Bronchial epithelial cell (primary cell): ENCODE measurements around the gene PLIN4. TPM values are rescaled to one million over a fixed set of nuclear protein-coding genes. Genes with fewer than 3 reads are reported as not detected.

Source experiments
- DNase-seq: peaks from one replicate; pipeline ENCODE4 v3.0.0-alpha.2; 2010; ENCODE audit warnings: low read depth
- FAIRE-seq: peaks from 2 replicates; lab custom pipeline; 2011; peaks lifted over from hg19 to GRCh38; lab: Jason Lieb, UNC
- H3K27me3 ChIP-seq: 2 replicates; pipeline ENCODE4 v1.5.1; 2011; ENCODE audit warnings: low read length; ENCODE audit not compliant: control insufficient read depth, insufficient read depth
- H3K36me3 ChIP-seq: 2 replicates; pipeline ENCODE4 v1.5.1; 2011; ENCODE audit warnings: low read length; ENCODE audit not compliant: control insufficient read depth, insufficient read depth
- H3K4me3 ChIP-seq: 2 replicates; pipeline ENCODE4 v1.5.1; 2011; ENCODE audit warnings: mild to moderate bottlenecking, low read depth, low read length, control low read depth
- total RNA-seq: library from RNA; depleted of rRNA; stranded (reverse); fragments of >200 nt; gene quantifications from 2 replicates; pipeline ENCODE4 v1.2.1, GENCODE V29; 2014
- TF ChIP-seq, protein P1 (sequence below): IDR thresholded peaks from 2 replicates; pipeline ENCODE4 v1.5.1; 2011; ENCODE audit warnings: mild to moderate bottlenecking, moderate library complexity, low read length, control low read depth, inconsistent platforms; ENCODE audit not compliant: insufficient read depth, severe bottlenecking

Gene PLIN4
- total RNA-seq, 1 donor from 2014 or later = 4.7 TPM

DNA sequence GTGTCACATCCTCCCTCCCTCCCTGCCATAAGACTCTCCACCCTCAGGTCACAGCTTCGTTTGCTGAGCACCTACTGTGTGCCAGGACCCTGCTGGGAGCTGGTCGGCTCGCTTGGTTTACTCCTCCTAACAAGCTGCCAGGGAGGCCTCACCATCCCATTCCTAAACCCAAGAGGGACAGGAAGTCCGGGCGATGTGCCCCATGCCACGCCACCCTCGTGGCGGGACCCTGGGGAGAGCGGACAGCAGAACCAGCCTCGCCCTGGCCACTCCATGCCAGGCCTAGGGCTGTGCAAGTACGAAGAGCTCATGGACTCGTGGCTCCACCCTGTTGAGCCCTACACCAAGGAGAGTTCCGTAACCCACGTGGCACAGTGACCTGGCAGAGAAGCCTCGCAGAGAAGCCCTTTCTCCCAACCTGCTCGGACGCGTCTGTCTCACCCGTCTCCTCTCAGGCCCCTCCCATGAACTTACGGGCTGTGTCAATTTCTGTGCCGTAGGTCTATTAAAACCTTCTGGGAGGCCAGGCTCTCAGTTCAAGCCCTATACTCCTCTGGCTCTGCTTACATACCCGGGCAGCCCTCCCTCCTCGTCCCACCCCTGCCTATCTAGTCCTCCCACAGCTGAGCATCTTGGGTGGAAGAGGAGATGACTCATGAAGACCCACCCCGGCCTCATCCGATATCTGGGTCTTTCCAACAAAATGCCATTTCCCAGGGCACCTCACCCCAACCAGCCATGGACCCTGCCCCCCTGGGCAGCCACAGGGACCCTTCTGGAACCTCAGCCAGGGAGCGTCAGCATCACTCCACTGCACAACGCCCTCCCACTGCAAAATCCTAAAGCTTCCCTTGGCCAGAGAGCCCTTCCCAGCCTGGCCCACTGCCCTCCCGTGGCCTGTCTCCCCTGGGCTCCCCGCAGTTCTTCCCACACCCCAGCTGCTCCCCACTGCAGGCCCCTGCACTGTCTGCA lies 63.3 kb downstream of the PLIN4 start:
- TF ChIP-seq, protein P1, sequence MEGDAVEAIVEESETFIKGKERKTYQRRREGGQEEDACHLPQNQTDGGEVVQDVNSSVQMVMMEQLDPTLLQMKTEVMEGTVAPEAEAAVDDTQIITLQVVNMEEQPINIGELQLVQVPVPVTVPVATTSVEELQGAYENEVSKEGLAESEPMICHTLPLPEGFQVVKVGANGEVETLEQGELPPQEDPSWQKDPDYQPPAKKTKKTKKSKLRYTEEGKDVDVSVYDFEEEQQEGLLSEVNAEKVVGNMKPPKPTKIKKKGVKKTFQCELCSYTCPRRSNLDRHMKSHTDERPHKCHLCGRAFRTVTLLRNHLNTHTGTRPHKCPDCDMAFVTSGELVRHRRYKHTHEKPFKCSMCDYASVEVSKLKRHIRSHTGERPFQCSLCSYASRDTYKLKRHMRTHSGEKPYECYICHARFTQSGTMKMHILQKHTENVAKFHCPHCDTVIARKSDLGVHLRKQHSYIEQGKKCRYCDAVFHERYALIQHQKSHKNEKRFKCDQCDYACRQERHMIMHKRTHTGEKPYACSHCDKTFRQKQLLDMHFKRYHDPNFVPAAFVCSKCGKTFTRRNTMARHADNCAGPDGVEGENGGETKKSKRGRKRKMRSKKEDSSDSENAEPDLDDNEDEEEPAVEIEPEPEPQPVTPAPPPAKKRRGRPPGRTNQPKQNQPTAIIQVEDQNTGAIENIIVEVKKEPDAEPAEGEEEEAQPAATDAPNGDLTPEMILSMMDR = no peak
- peak; percentile 71 for DNase-seq
- Histone ChIP-seq H3K36me3 (peaks cover 27% of the 10 kb centered on the region), H3K27me3 (no peaks in the 10 kb centered on the region), H3K4me3 (no peak overlapping the region)
- FAIRE-seq = peak; percentile 97

DNA sequence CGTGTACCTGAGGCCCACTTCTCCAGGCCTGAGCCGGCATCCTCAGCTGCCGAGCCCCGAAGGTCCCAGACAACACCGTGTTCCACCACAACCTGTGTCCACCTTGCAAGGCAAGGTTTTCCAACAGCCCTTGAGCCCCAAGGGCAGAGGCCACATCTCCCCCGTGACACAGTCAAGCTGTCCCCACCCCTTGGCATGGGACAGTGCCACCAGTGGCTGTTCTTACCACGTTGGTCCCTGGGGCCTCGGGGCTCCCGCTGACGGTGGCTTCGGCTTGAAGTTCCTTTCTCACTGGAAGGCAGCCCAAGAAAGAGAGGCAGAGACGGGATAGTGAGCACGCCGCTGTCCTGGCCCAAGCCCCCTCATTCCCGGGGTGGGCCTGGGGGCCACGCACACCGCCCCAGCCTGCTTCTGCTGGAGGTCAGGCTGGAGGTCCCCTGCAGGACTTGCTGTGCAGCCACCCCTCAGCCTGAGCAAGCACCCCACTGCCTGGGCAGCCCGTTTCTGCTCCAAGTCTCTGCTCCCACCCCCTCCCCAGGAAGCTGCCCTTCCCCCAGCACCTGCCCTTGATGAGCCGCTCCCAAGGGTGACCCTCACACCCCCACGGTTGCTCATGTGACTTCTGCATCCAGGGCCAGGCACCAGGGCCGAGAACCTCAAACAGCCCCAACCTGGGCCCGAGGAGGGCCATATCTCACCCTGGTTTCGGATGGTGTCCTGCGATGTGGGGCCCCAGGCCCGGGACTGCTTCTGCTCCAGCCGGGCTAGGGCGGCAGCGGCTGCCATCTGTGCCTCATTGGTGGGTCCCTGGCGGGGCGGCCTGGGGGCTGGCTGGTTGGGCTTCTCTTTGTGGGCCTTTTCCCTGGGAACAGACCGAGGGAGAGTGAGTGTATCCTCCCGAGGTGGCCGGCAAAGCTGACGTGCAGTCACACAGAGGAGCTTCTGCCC lies 64.8 kb downstream of the PLIN4 start:
- Histone ChIP-seq H3K4me3 (no peak overlapping the region), H3K36me3 (peaks cover 37% of the 10 kb centered on the region), H3K27me3 (no peaks in the 10 kb centered on the region)
- FAIRE-seq (no peak), DNase-seq (no peak)
- TF ChIP-seq, protein P1 = no peak

DNA sequence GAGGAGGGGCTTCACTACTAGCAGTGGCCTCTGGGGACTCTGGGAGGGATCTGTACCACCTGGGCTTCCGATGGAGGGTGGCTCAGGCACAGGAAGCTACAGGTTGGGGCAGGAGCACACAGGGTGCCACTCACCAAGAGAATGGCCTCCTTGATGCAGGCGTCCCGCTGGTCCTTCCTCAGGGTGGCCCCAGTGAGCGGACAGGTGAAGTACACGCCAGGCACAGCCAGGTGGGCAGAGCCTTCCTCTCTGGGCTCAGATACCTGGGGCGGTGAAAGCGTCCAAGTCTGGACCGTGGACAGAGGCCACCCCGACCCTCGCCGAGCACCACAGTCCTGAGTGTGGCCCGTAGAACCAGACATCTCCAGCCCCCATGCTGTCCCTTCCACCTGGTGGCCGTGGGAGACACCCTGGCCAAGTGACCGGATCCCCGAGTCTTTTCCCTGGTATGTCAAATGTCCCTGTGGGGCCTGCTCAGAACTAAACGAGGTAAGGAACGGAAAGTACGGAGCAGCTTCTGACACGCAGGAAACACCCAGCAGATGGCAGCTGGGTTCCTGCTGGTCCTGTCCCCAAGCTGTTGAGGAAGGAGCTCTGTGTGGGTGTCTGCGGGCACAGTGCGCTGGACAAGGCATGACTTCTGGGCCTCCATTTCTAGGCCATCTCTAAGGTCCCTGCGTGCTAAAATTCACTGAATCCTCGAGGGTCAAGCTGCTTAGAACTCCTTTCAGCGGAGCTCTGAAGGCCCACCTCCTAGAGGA lies 65.9 kb downstream of the PLIN4 start:
- Histone ChIP-seq H3K36me3 (peaks cover 43% of the 10 kb centered on the region), H3K4me3 (no peak overlapping the region), H3K27me3 (no peaks in the 10 kb centered on the region)
- TF ChIP-seq, protein P1 = no peak
- no peak for FAIRE-seq
- no peak for DNase-seq

Other genes with a start within 250 kb of the PLIN4 start
- not detected in 2 replicates for gene SHD, start 239.2 kb downstream of the PLIN4 start, total RNA-seq
- not detected in 2 replicates for gene TMIGD2, start 216.1 kb downstream of the PLIN4 start, total RNA-seq
- 0.13 and 0.26 TPM in 2 replicates for gene FSD1, start 213.9 kb downstream of the PLIN4 start, total RNA-seq
- gene STAP2, start 179.7 kb downstream of the PLIN4 start, total RNA-seq = 83.2 and 132 TPM in 2 replicates
- gene MPND, start 174.9 kb downstream of the PLIN4 start, total RNA-seq = 3.7 and 6.4 TPM in 2 replicates
- gene SH3GL1, start 117.9 kb downstream of the PLIN4 start, total RNA-seq = 23.4 and 55.3 TPM in 2 replicates
- 3.7 and 7.9 TPM in 2 replicates for gene CHAF1A, start 115.8 kb downstream of the PLIN4 start, total RNA-seq
- 116 and 119 TPM in 2 replicates for gene UBXN6, start 60.7 kb downstream of the PLIN4 start, total RNA-seq
- 35.0 and 45.7 TPM in 2 replicates for gene HDGFL2, start 46.2 kb downstream of the PLIN4 start, total RNA-seq
- under 0.01 TPM in 1 of 2 replicates, not detected in the other for gene PLIN5, start 16.7 kb upstream of the PLIN4 start, total RNA-seq
- 0.38 and 1.1 TPM in 2 replicates for gene LRG1, start 21.6 kb upstream of the PLIN4 start, total RNA-seq
- gene SEMA6B, start 41.2 kb upstream of the PLIN4 start, total RNA-seq = under 0.01 TPM in 1 of 2 replicates, not detected in the other
- gene TNFAIP8L1, start 121.0 kb upstream of the PLIN4 start, total RNA-seq = 0.51 and 0.53 TPM in 2 replicates
- gene MYDGF, start 151.9 kb upstream of the PLIN4 start, total RNA-seq = 314 and 353 TPM in 2 replicates
- 34.0 and 36.7 TPM in 2 replicates for gene DPP9, start 205.4 kb upstream of the PLIN4 start, total RNA-seq